RWPE2 (cell line): ENCODE results near the gene GRK5.
"Not testable (repeated sequence)": the region's sequence is repeated elsewhere in the genome, so short reads cannot be mapped to it uniquely, and the experiment has no call there.

Source experiments
- ATAC-seq: fragments of 200-7000 bp; cut with Tn5 transposase; 3 replicates; pipeline ENCODE4 v1.9.1; 2021; ENCODE audit warnings: low read depth
- DNase-seq: peaks from one replicate; pipeline ENCODE4 v3.0.0-alpha.2; 2020; ENCODE audit warnings: low spot score
- H3K27ac ChIP-seq: fragments of 450-650 bp; 2 replicates; pipeline ENCODE4 v1.5.1; 2017; ENCODE audit warnings: mild to moderate bottlenecking; ENCODE audit not compliant: poor library complexity, severe bottlenecking
- H3K27me3 ChIP-seq: fragments of 250-450 bp; sonication (Bioruptor Pico); 2 replicates; pipeline ENCODE4 v1.5.1; 2021; ENCODE audit warnings: mild to moderate bottlenecking, moderate library complexity; ENCODE audit not compliant: insufficient read depth, poor library complexity, severe bottlenecking
- H3K36me3 ChIP-seq: fragments of 250-450 bp; sonication (Bioruptor Pico); 2 replicates; pipeline ENCODE4 v1.5.1; 2020; ENCODE audit warnings: low read depth, mild to moderate bottlenecking, moderate library complexity
- H3K4me1 ChIP-seq: fragments of 250-450 bp; sonication (Bioruptor Pico); 2 replicates; pipeline ENCODE4 v1.5.1; 2021; ENCODE audit warnings: mild to moderate bottlenecking, moderate library complexity; ENCODE audit not compliant: insufficient read depth, poor library complexity, severe bottlenecking
- H3K4me3 ChIP-seq: fragments of 250-450 bp; sonication (Bioruptor Pico); 2 replicates; pipeline ENCODE4 v1.5.1; 2021; ENCODE audit warnings: mild to moderate bottlenecking, moderate library complexity; ENCODE audit not compliant: severe bottlenecking
- H3K9me3 ChIP-seq: fragments of 250-450 bp; sonication (Bioruptor Pico); 2 replicates; pipeline ENCODE4 v1.5.1; 2021; ENCODE audit warnings: mild to moderate bottlenecking, moderate library complexity; ENCODE audit not compliant: severe bottlenecking
- CTCF ChIP-seq: fragments of 450-650 bp; IDR thresholded peaks from one replicate; pipeline ENCODE4 v1.5.1; 2017; ENCODE audit warnings: mild to moderate bottlenecking, moderate library complexity; ENCODE audit not compliant: poor library complexity, severe bottlenecking

The GRK5 gene

GRCh38 chr10:119225083-119225658, 17.8 kb downstream of the GRK5 start:
- ATAC-seq (no peak), DNase-seq (no peak)
- Histone ChIP-seq H3K9me3 (no peaks in the 10 kb centered on the region), H3K36me3 (no peaks in the 10 kb centered on the region), H3K27me3 (no peaks in the 10 kb centered on the region), H3K4me1 (no peaks in the 10 kb centered on the region), H3K4me3 (no peak overlapping the region), H3K27ac (no peak overlapping the region)
- TF ChIP-seq CTCF = no peak

- H3K4me3 ChIP-seq = no peak overlapping the region
- no peaks in the 10 kb centered on the region for H3K4me1 ChIP-seq
- no peak for TF ChIP-seq CTCF
- H3K27ac ChIP-seq = no peak overlapping the region
- no peaks in the 10 kb centered on the region for H3K27me3 ChIP-seq
- no peak for DNase-seq
- H3K36me3 ChIP-seq = no peaks in the 10 kb centered on the region
- H3K9me3 ChIP-seq = no peaks in the 10 kb centered on the region
- ATAC-seq = no peak
Measured at GRCh38 chr10:119227825-119228224, 20.5 kb downstream of the GRK5 start.

- H3K36me3 ChIP-seq = no peaks in the 10 kb centered on the region
- DNase-seq = no peak
- peaks cover 11% of the 10 kb centered on the region for H3K4me1 ChIP-seq
- no peak overlapping the region for H3K27ac ChIP-seq
- no peak for TF ChIP-seq CTCF
- H3K27me3 ChIP-seq = no peaks in the 10 kb centered on the region
- ATAC-seq = no peak
- H3K9me3 ChIP-seq = no peaks in the 10 kb centered on the region
- H3K4me3 ChIP-seq = no peak overlapping the region
Measured at GRCh38 chr10:119231654-119232053, 24.3 kb downstream of the GRK5 start.

GRCh38 chr10:119232439-119232838, 25.1 kb downstream of the GRK5 start:
- not testable (repeated sequence) for H3K36me3 ChIP-seq, ATAC-seq, H3K27ac ChIP-seq, H3K9me3 ChIP-seq, DNase-seq, H3K4me3 ChIP-seq, H3K27me3 ChIP-seq
- H3K4me1 ChIP-seq = peaks cover 11% of the 10 kb centered on the region

- no peaks in the 10 kb centered on the region for H3K36me3 ChIP-seq
Measured at GRCh38 chr10:119233123-119233820, 25.9 kb downstream of the GRK5 start.

More at GRCh38 chr10:119233123-119233820, 25.9 kb downstream of the GRK5 start:
- DNase-seq = no peak
- H3K4me3 ChIP-seq = no peak overlapping the region
- H3K4me1 ChIP-seq = peaks cover 11% of the 10 kb centered on the region
- H3K9me3 ChIP-seq = no peaks in the 10 kb centered on the region
- H3K27me3 ChIP-seq = no peaks in the 10 kb centered on the region
- no peak for TF ChIP-seq CTCF
- ATAC-seq = no peak
- H3K27ac ChIP-seq = no peak overlapping the region
